CD4-positive, CD25-positive, alpha-beta regulatory T cell (primary cell): ENCODE results near the gene OR51G2. TPM values are rescaled to one million over a fixed set of nuclear protein-coding genes. Genes with fewer than 3 reads are reported as not detected.

Source experiments
- ATAC-seq, 2 donors: fragments of 150-1000 bp; cut with Tn5 transposase; one replicate each; pipeline ENCODE4 v1.10.0; 2021; ENCODE audit warnings: low read depth in 2 of 2, moderate number of reproducible peaks in 2 of 2, moderate library complexity in 1 of 2
- DNase-seq, 3 donors: peaks; one replicate each; pipeline versions ENCODE4 v3.0.0 to v3.0.0-alpha.2; 2012 to 2022; ENCODE audit warnings: mixed read lengths in 1 of 3
- H3K27ac ChIP-seq: one replicate; pipeline ENCODE4 v1.7.0; 2013; ENCODE audit warnings: mild to moderate bottlenecking, low read length; ENCODE audit not compliant: insufficient read depth, poor library complexity, severe bottlenecking
- H3K27me3 ChIP-seq: one replicate; pipeline ENCODE4 v1.7.0; 2013; ENCODE audit warnings: low read length; ENCODE audit not compliant: control insufficient read depth, insufficient read depth
- H3K36me3 ChIP-seq: one replicate; pipeline ENCODE4 v1.7.0; 2013; ENCODE audit warnings: mild to moderate bottlenecking, low read length, moderate library complexity; ENCODE audit not compliant: control insufficient read depth, insufficient read depth
- H3K4me1 ChIP-seq: 2 replicates; pipeline ENCODE4 v1.7.0; 2013; ENCODE audit warnings: mild to moderate bottlenecking, low read length; ENCODE audit not compliant: insufficient read depth, control insufficient read depth, poor library complexity, severe bottlenecking
- H3K4me3 ChIP-seq: one replicate; pipeline ENCODE4 v1.7.0; 2013; ENCODE audit warnings: low read depth, mild to moderate bottlenecking, low read length, moderate library complexity
- H3K9me3 ChIP-seq, 2 experiments: 1 replicate in 1 of 2; 2 replicates in 1 of 2; pipeline ENCODE4 v1.7.0; 2013; ENCODE audit warnings: low read length in 2 of 2, mild to moderate bottlenecking in 1 of 2, moderate library complexity in 1 of 2; ENCODE audit not compliant: control insufficient read depth in 2 of 2
- H3K27ac Mint-ChIP-seq, 3 donors: one replicate each; pipeline ENCODE4 v1.8.0; 2020 to 2022; ENCODE audit warnings: mild to moderate bottlenecking in 3 of 3, mixed read lengths in 3 of 3, moderate library complexity in 2 of 3
- H3K27me3 Mint-ChIP-seq: one replicate; pipeline ENCODE4 v1.8.0; 2022; ENCODE audit warnings: mild to moderate bottlenecking, mixed read lengths
- H3K36me3 Mint-ChIP-seq: one replicate; pipeline ENCODE4 v1.8.0; 2020; ENCODE audit warnings: mixed read lengths
- H3K4me1 Mint-ChIP-seq, 4 donors: one replicate each; pipeline ENCODE4 v1.8.0; 2020 to 2022; ENCODE audit warnings: mixed read lengths in 4 of 4, mild to moderate bottlenecking in 1 of 4
- H3K4me3 Mint-ChIP-seq, 4 donors: one replicate each; pipeline ENCODE4 v1.8.0; 2020 to 2022; ENCODE audit warnings: mild to moderate bottlenecking in 4 of 4, mixed read lengths in 4 of 4, moderate library complexity in 3 of 4
- H3K9me3 Mint-ChIP-seq, 7 donors: one replicate each; pipeline ENCODE4 v1.8.0; 2020 to 2022; ENCODE audit warnings: mixed read lengths in 7 of 7, mild to moderate bottlenecking in 3 of 7, moderate library complexity in 2 of 7
- polyA plus RNA-seq, 4 donors: library from polyadenylated mRNA; unstranded; fragments of 300-500 nt; fragmentation: Illumina TruSeq; gene quantifications; one replicate each; pipeline ENCODE4 v1.2.3, GENCODE V29; 2021
- total RNA-seq: library from RNA; stranded (reverse); gene quantifications from one replicate; pipeline ENCODE4 v1.2.3, GENCODE V29; 2022

OR51G2 gene
- total and polyA plus RNA-seq, 5 donors from 2014 or later, result not detected

- H3K9me3 Mint-ChIP-seq, result peaks cover 0 to 6% (median 0%) of the 10 kb centered on the region in 7 donors
- no peak overlapping the region for H3K4me3 Mint-ChIP-seq
- no peak overlapping the region for H3K27ac ChIP-seq
Measured at GRCh38 chr11:4926608-4927007, 7.5 kb upstream of the OR51G2 start.

DNA sequence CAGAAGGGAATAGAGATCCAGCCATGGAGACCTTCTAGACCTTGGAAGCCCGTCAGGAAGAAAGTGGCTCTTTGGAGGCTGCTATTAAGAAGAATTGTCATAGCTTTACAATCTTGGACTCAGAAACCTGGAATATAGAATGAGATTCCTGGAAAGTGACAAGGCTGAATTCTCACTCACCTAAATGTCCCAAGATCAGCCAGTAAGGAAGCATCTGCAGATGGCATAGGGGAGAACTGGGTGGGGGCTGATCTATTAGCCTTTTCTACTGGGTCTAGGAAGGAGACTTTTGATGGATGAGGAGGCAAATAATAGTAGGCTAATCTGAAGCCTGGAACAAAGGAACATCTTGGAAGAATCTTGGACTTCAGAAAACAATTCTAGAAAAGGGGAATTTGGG lies 5.1 kb upstream of the OR51G2 start, which contains the start of gene OR51G1:
TSS of gene OR51G1 (minus strand) at position 101 of the 400 bp plus-strand sequence. CDS start at position 101, 0 bp downstream.
- no peak within 1 kb of the TSS for H3K27ac Mint-ChIP-seq
- Histone ChIP-seq H3K27me3 (no peaks in the 10 kb centered on the region), H3K9me3 (no peaks in the 10 kb centered on the region), H3K4me3 (no peak within 1 kb of the TSS), H3K36me3 (no peaks in the 10 kb centered on the region), H3K4me1 (no peaks in the 10 kb centered on the region), H3K27ac (no peak within 1 kb of the TSS)
- H3K27me3 Mint-ChIP-seq, result no peaks in the 10 kb centered on the region
- no peak for ATAC-seq
- peaks cover 0 to 4% (median 0%) of the 10 kb centered on the region in 7 donors for H3K9me3 Mint-ChIP-seq
- no peaks in the 10 kb centered on the region for H3K36me3 Mint-ChIP-seq
- no peaks in the 10 kb centered on the region for H3K4me1 Mint-ChIP-seq
- DNase-seq, result no peak
- peak within 1 kb of the TSS in 1 of 4 donors; percentile 58 for H3K4me3 Mint-ChIP-seq

More at GRCh38 chr11:4926608-4927007, 7.5 kb upstream of the OR51G2 start:
- no peaks in the 10 kb centered on the region for H3K4me1 ChIP-seq
- ATAC-seq (no peak), DNase-seq (no peak)
- H3K4me1 Mint-ChIP-seq, result no peaks in the 10 kb centered on the region
- no peak overlapping the region for H3K27ac Mint-ChIP-seq
- H3K27me3 ChIP-seq, result no peaks in the 10 kb centered on the region
- H3K36me3 ChIP-seq, result no peaks in the 10 kb centered on the region
- no peaks in the 10 kb centered on the region for H3K27me3 Mint-ChIP-seq
- no peak overlapping the region for H3K4me3 ChIP-seq
- H3K9me3 ChIP-seq, result no peaks in the 10 kb centered on the region
- no peaks in the 10 kb centered on the region for H3K36me3 Mint-ChIP-seq

DNA sequence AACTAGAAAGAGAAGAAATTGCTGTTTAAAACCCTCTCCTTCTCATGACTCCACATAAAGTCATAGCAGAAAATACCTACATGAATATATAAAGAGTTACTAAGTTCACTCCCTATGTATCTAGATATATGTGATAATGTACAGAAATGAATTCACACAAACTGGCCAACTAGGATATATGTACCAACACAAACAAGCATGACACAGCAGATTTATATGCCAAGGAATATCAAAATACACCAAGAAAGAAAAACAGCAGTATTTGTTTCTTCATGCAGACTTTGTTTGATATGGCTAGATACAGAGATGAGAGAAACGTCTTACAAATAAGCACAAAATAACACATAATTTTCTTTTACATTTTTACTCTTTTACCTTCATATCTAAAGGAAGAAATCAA lies 3.2 kb upstream of the OR51G2 start:
- Histone ChIP-seq H3K27ac (no peak overlapping the region), H3K27me3 (no peaks in the 10 kb centered on the region), H3K36me3 (no peaks in the 10 kb centered on the region), H3K4me1 (no peaks in the 10 kb centered on the region), H3K9me3 (no peaks in the 10 kb centered on the region), H3K4me3 (no peak overlapping the region)
- Mint-ChIP-seq H3K27ac (no peak overlapping the region), H3K4me1 (no peaks in the 10 kb centered on the region), H3K4me3 (no peak overlapping the region), H3K27me3 (no peaks in the 10 kb centered on the region), H3K9me3 (peaks cover 0 to 4% (median 0%) of the 10 kb centered on the region in 7 donors), H3K36me3 (no peaks in the 10 kb centered on the region)
- ATAC-seq (no peak), DNase-seq (no peak)

GRCh38 chr11:4921796-4922195 lies 2.6 kb upstream of the OR51G2 start:
- Mint-ChIP-seq H3K9me3 (peaks cover 0 to 4% (median 0%) of the 10 kb centered on the region in 7 donors), H3K27me3 (no peaks in the 10 kb centered on the region), H3K36me3 (no peaks in the 10 kb centered on the region), H3K4me1 (no peaks in the 10 kb centered on the region), H3K27ac (no peak overlapping the region), H3K4me3 (no peak overlapping the region)
- H3K9me3 ChIP-seq, result no peaks in the 10 kb centered on the region
- no peak overlapping the region for H3K27ac ChIP-seq
- H3K4me1 ChIP-seq, result no peaks in the 10 kb centered on the region
- ATAC-seq (no peak), DNase-seq (no peak)
- no peaks in the 10 kb centered on the region for H3K36me3 ChIP-seq
- no peaks in the 10 kb centered on the region for H3K27me3 ChIP-seq
- H3K4me3 ChIP-seq, result no peak overlapping the region

- Histone ChIP-seq H3K27me3 (no peaks in the 10 kb centered on the region), H3K4me1 (no peaks in the 10 kb centered on the region), H3K27ac (no peak overlapping the region), H3K9me3 (no peaks in the 10 kb centered on the region), H3K36me3 (no peaks in the 10 kb centered on the region), H3K4me3 (no peak overlapping the region)
- ATAC-seq, result no peak
- Mint-ChIP-seq H3K4me1 (no peaks in the 10 kb centered on the region), H3K36me3 (no peaks in the 10 kb centered on the region), H3K9me3 (peaks cover 0 to 1% (median 0%) of the 10 kb centered on the region in 7 donors), H3K27me3 (no peaks in the 10 kb centered on the region), H3K27ac (no peak overlapping the region), H3K4me3 (no peak overlapping the region)
- no peak for DNase-seq
Measured at GRCh38 chr11:4916581-4916980, 2.6 kb downstream of the OR51G2 start.

DNA sequence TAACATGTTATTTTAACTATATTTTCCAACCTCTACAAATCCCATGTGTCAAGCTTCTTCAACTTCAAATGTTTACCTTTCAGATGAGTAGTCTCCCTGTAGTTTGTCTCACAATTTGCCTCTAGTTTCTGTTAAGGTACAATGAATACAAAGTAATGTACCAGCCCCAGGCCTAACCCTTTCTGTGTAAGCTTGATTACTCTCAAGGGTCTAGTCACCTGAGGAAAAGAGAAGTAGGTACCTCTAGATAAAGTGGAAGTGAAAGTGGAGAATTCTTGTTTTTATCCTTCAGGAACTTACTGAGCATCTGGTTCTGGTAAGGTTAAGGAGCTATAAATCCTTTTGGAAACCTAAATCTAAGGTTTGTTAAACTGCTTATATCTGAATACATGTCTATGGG lies 15.7 kb downstream of the OR51G2 start, which contains the start of gene OR51A7:
TSS of gene OR51A7 (plus strand) at position 300 of the 400 bp plus-strand sequence. CDS start 3,587 bp downstream, outside the sequence.
- Histone ChIP-seq H3K27ac (no peak within 1 kb of the TSS), H3K4me1 (no peaks in the 10 kb centered on the region), H3K36me3 (no peaks in the 10 kb centered on the region), H3K27me3 (no peaks in the 10 kb centered on the region), H3K9me3 (no peaks in the 10 kb centered on the region), H3K4me3 (no peak within 1 kb of the TSS)
- DNase-seq (no peak), ATAC-seq (no peak)
- H3K27ac Mint-ChIP-seq, result no peak within 1 kb of the TSS
- no peaks in the 10 kb centered on the region for H3K27me3 Mint-ChIP-seq
- H3K36me3 Mint-ChIP-seq, result no peaks in the 10 kb centered on the region
- H3K9me3 Mint-ChIP-seq, result peaks cover 0 to 5% (median 0%) of the 10 kb centered on the region in 7 donors
- no peaks in the 10 kb centered on the region for H3K4me1 Mint-ChIP-seq
- H3K4me3 Mint-ChIP-seq, result no peak within 1 kb of the TSS

DNA sequence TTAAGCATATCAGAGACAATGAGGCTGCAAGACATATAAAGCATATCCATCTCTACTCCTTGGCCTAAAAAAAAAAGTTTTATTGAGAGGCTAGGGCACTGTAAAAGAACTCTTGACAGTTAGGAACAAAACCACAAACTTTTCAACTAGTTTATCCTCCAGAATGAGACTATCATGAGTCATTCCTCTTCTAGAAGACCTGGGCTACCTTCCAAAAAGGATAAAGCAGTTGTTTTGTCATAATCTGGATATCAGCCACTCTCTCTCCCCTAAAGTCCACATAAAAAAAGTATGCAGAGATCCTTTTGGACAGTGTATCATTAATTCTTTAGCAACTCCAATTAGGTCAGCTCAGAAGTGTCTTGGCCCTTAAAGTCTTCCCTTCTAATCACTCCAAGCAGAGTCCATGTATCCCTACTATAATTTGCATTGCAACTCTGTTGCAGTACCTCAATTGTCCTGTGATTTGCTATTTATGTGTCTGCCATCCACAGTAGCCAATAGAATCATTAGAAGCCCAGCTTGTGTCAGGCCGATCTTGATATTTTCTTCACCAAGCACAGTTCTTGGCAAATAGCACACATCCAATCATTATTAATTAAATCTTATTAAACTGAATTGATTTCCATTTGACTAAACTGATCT lies 27.0 kb downstream of the OR51G2 start:
- H3K36me3 Mint-ChIP-seq, result no peaks in the 10 kb centered on the region
- ATAC-seq, result no peak
- H3K27ac ChIP-seq, result no peak overlapping the region

GRCh38 chr11:4890279-4890678 lies 28.9 kb downstream of the OR51G2 start:
- ATAC-seq (no peak), DNase-seq (no peak)
- Histone ChIP-seq H3K27ac (no peak overlapping the region), H3K27me3 (no peaks in the 10 kb centered on the region), H3K36me3 (no peaks in the 10 kb centered on the region), H3K4me1 (no peaks in the 10 kb centered on the region), H3K4me3 (no peak overlapping the region), H3K9me3 (no peaks in the 10 kb centered on the region)
- Mint-ChIP-seq H3K36me3 (no peaks in the 10 kb centered on the region), H3K27me3 (no peaks in the 10 kb centered on the region), H3K4me3 (no peak overlapping the region), H3K4me1 (no peaks in the 10 kb centered on the region), H3K27ac (peak overlapping the region in 1 of 3 donors; percentile 52), H3K9me3 (peaks cover 0 to 2% (median 0%) of the 10 kb centered on the region in 7 donors)

More for the DNA sequence above, 27.0 kb downstream of the OR51G2 start:
- Histone ChIP-seq H3K4me1 (no peaks in the 10 kb centered on the region), H3K36me3 (no peaks in the 10 kb centered on the region), H3K4me3 (no peak overlapping the region), H3K27me3 (no peaks in the 10 kb centered on the region), H3K9me3 (no peaks in the 10 kb centered on the region)
- Mint-ChIP-seq H3K4me3 (no peak overlapping the region), H3K27ac (no peak overlapping the region), H3K4me1 (no peaks in the 10 kb centered on the region), H3K9me3 (peaks cover 0 to 2% (median 0%) of the 10 kb centered on the region in 7 donors), H3K27me3 (no peaks in the 10 kb centered on the region)
- no peak for DNase-seq
